DOHH2 (cell line): ENCODE measurements around the gene GAGE2A.

Experiments
- EZH2phosphoT487 ChIP-seq: fragments of 200-600 bp; sonication (generic); IDR thresholded peaks from 2 replicates; pipeline ENCODE4 v1.6.1; 2017; ENCODE audit warnings: borderline replicate concordance, mild to moderate bottlenecking, antibody characterized with exemption, low read length, moderate library complexity, mixed read lengths
- TF ChIP-seq, protein P1 (sequence below): fragments of 200-600 bp; sonication (generic); IDR thresholded peaks from one replicate; pipeline ENCODE4 v1.5.1; 2014; ENCODE audit warnings: antibody characterized with exemption, mild to moderate bottlenecking, low read depth, low read length; ENCODE audit not compliant: poor library complexity, severe bottlenecking

DNA sequence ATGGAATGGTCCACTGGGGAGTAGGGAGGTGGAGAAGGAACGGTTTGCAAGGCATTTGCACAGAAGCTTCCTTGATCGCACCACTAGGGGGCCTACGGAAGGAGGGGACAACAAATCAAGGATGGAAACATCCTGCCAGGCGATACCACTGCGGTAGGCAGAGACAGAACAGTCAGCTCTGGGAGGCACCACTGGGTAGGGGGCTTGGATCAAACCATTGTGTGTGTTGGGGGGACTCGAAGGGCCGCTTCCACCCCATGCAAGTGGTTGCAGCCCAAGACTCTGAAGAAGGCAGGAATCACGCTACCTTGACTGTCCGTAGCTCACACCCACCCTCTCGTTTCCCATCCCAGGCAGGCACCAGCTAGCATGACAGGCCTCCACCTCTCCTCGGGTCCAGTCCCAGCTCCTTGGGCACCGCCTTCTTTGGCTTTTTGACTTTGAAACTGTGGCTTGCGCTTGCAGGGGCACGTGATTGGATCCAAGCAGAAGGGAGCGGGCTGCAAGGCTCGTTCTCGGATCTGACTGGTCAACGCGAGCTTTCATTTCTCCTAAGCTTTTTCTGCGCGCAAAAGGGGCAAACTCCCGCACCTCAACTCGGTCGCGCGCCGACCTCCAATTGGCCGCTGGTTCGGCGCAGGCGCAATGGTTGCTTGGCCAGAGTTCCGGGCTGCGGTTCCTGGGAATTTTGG is 37.9 kb downstream of the GAGE2A start:
- no peak for TF ChIP-seq EZH2phosphoT487
- TF ChIP-seq, protein P1, sequence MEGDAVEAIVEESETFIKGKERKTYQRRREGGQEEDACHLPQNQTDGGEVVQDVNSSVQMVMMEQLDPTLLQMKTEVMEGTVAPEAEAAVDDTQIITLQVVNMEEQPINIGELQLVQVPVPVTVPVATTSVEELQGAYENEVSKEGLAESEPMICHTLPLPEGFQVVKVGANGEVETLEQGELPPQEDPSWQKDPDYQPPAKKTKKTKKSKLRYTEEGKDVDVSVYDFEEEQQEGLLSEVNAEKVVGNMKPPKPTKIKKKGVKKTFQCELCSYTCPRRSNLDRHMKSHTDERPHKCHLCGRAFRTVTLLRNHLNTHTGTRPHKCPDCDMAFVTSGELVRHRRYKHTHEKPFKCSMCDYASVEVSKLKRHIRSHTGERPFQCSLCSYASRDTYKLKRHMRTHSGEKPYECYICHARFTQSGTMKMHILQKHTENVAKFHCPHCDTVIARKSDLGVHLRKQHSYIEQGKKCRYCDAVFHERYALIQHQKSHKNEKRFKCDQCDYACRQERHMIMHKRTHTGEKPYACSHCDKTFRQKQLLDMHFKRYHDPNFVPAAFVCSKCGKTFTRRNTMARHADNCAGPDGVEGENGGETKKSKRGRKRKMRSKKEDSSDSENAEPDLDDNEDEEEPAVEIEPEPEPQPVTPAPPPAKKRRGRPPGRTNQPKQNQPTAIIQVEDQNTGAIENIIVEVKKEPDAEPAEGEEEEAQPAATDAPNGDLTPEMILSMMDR = peak; percentile 38
